ENCODE results near the gene MAP1B.
A peak's percentile ranks its signal among the peaks of the same experiment; 100 is the strongest.

Gene MAP1B

GRCh38 chr5:72182686-72183085 is 75.4 kb downstream of the MAP1B start:
- H3K4me3 ChIP-seq (ENCODE audit: low read depth, low read length) = no peak overlapping the region
- no peak for DNase-seq (ENCODE audit: low read depth)

- no peak for DNase-seq (ENCODE audit: low read depth)
- H3K4me3 ChIP-seq (ENCODE audit: low read depth, low read length) = no peak overlapping the region
These were observed 75.8 kb downstream of the MAP1B start for GRCh38 chr5:72183101-72183520.

GRCh38 chr5:72184408-72184807 is 77.1 kb downstream of the MAP1B start:
- no peak overlapping the region for H3K4me3 ChIP-seq (ENCODE audit: low read depth, low read length)

DNA sequence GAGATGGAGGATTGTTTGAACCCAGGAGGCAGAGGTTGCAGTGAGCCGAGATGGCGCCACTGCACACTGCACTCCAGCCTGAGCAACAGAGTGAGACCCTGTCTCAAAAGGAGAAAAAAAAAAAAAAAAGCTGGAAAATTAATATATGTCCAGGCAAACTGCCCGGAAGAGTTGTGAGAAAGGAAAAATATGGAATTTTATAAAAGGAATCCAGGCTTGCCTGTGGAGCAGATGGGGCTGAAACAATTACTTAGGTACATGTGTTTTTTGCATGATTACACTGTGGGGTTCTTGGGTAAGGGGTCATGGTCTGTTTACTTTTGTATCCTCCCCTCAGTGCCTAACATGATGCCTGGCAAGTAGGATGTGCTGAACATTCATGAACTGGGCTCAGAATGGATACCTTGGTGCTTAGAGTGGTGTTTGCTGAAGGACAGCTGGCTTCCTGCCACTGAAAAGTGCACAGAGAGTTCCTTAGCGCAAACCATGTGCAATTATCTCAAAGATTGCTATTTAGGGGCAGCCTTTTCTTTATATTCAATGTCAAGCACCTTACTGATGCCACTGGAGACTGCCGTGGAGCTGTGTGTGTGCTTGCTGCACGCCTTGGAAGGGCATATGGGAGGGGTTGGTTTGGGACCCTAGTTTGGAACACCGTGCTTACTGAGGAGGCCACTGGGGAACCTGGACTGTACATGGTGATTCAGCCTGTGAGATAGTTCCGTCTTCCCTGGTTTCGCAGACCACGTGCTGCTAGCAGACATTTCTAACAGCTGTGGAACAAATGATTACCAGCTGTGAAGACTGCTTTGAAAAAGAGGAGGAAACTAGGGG is 78.4 kb downstream of the MAP1B start:
- H3K4me3 ChIP-seq (ENCODE audit: low read depth, low read length) = no peak overlapping the region

More at GRCh38 chr5:72184408-72184807, 77.1 kb downstream of the MAP1B start:
- no peak for DNase-seq (ENCODE audit: low read depth)

DNA sequence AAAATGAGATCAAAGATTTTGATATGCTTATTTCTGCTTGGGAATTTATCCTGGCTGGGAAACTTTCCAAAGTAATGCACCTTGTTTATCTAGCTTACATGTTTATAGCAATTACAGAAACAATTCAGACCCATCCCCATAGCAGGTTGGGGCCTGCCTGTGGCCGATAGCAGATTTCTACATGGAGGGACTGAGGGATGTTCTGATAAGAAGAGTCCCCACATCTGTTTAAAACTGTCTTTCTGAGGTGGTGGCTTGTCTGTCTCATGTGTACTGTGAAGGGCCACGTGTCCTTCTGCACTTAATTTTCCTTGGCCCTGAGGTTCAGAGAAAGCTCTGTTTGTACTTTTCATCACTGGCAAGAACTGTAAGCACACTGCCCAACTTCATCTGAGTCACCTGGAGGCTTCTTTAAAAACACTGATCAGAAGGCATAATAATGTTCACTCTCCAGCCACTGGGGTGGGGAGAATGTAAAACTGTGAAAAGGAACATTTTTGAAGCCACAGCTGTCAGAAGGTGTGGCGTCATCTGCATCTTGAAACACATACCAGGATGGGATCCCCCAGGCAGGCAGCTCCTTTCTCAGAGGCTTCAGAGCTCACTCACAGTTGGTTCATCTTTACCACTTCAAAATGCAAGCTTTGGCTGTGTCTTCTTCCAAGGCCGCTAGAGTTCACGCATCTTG is 80.3 kb downstream of the MAP1B start:
- no peak for DNase-seq (ENCODE audit: low read depth)
- H3K4me3 ChIP-seq (ENCODE audit: low read depth, low read length) = no peak overlapping the region

More for the DNA sequence above, 78.4 kb downstream of the MAP1B start:
- DNase-seq (ENCODE audit: low read depth) = peak; percentile 84

- no peak for DNase-seq (ENCODE audit: low read depth)
- H3K4me3 ChIP-seq (ENCODE audit: low read depth, low read length) = no peak overlapping the region
These were observed 80.9 kb downstream of the MAP1B start for GRCh38 chr5:72188166-72188565.

DNA sequence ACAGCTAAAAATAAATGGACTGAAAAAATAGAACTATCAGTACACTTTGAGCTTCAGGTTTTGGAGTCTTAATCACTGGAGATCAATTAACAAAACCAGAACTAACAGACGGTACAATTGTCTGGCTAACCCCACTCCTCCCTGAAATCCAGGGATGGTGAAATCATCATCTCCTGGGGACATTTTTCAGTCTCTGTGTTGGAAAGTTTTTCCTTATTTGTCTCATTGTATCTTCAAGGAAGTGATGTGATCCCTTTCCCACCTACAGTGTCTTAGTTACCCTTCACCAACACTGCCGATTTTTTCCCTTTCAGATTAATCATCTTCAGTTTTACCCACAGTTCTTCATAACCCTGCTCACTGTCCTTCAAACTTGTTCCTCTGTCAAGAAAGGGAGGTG is 81.9 kb downstream of the MAP1B start:
- H3K4me3 ChIP-seq (ENCODE audit: low read depth, low read length) = no peak overlapping the region
- DNase-seq (ENCODE audit: low read depth) = no peak

DNA sequence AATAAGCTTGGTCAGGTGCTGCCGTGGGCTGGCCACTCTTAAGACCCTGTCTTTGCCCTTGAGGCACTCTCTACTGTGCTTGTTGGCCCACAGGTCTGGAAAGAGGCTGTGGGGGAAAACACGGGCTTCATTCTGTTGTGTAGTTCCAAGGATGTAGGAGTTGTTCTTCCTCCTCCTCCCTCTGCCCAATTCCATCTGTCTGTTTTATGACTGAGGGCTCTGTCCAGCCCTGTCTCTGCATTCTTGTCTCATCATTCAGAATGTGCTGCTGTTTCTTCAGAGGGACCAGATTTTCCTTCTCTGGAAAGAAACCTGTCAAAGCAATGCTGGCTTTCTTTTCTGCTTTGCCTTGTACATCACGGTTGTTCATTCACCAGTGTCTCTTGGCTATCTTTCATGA is 84.1 kb downstream of the MAP1B start:
- no peak overlapping the region for H3K4me3 ChIP-seq (ENCODE audit: low read depth, low read length)
- DNase-seq (ENCODE audit: low read depth) = no peak

- no peak for DNase-seq (ENCODE audit: low read depth)
- no peak overlapping the region for H3K4me3 ChIP-seq (ENCODE audit: low read depth, low read length)
These were observed 87.6 kb downstream of the MAP1B start for GRCh38 chr5:72194846-72195245.

DNA sequence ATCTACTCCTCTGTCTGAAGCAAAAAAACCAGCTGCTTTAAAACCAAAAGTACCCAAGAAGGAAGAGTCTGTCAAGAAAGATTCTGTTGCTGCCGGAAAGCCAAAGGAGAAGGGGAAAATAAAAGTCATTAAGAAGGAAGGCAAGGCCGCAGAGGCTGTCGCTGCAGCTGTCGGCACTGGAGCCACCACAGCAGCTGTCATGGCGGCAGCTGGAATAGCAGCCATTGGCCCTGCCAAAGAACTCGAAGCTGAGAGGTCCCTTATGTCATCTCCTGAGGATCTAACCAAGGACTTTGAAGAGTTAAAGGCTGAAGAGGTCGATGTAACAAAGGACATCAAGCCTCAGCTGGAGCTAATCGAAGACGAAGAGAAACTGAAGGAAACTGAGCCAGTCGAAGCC is 88.3 kb downstream of the MAP1B start:
- no peak overlapping the region for H3K4me3 ChIP-seq (ENCODE audit: low read depth, low read length)
- no peak for DNase-seq (ENCODE audit: low read depth)

DNA sequence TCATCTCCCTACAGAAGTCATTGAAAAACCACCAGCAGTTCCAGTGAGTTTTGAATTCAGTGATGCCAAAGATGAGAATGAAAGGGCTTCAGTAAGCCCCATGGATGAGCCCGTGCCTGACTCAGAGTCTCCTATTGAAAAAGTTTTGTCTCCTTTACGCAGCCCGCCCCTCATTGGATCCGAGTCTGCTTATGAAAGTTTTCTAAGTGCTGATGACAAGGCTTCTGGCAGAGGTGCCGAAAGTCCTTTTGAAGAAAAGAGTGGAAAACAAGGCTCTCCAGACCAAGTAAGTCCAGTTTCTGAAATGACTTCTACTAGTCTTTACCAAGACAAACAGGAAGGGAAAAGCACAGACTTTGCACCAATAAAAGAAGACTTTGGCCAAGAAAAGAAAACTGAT is 90.1 kb downstream of the MAP1B start:
- no peak for DNase-seq (ENCODE audit: low read depth)

DNA sequence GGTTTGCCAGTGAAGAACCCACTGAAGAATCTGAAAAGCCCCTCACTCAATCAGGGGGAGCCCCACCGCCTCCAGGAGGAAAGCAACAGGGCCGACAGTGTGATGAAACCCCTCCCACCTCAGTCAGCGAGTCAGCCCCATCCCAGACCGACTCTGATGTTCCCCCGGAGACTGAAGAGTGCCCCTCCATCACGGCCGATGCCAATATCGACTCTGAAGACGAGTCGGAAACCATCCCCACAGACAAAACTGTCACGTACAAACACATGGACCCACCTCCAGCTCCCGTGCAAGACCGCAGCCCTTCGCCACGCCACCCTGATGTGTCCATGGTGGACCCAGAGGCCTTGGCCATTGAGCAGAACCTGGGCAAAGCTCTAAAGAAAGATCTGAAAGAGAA is 92.4 kb downstream of the MAP1B start:
- no peak overlapping the region for H3K4me3 ChIP-seq (ENCODE audit: low read depth, low read length)
- DNase-seq (ENCODE audit: low read depth) = no peak

More for the DNA sequence above, 90.1 kb downstream of the MAP1B start:
- no peak overlapping the region for H3K4me3 ChIP-seq (ENCODE audit: low read depth, low read length)

DNA sequence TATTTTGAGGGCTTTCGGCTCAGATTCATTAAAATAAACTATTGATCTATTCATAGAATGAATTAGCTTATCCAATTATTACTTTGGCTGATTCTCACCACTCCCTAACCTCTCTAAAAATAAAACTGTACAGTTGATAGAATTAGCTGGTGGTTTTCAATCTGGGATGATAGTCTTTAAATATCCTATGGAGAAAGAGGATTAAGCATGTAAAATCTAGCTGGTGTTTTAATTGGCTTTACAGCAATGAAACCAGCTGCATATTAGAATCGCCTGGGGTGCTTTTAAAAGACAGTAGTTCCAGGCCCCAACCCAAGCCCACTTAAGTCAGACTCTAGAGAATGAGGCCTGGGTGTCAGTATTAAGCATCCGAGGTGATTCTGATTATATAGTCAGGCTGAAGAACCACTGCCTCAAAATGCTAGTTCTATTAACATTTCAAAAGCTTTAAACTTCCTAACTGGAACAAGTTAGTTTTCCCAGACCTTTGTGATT is 95.1 kb downstream of the MAP1B start:
- no peak for DNase-seq (ENCODE audit: low read depth)
- no peak overlapping the region for H3K4me3 ChIP-seq (ENCODE audit: low read depth, low read length)

DNA sequence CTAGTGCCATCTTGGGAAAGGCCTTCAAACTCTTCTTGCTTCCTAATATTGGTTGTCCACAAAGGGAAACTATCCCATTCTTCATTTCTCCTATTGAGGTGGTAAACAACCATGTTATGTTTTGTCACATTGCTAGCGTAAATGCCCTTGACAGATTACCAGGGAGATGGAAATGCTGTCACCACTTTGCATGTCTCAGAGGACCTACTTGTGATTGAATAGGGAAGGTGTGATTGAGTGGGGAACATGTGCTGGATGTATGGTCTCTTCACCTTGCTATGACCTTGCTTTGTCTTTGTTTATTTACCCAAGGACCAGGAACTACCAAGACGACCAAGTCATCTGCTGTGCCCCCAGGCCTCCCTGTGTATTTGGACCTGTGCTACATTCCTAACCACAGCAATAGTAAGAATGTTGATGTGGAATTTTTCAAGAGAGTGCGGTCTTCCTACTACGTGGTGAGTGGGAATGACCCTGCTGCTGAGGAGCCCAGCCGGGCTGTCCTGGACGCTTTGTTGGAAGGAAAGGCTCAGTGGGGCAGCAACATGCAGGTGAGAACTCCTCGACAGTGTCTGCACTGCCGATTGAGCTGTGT is 96.1 kb downstream of the MAP1B start:
- H3K4me3 ChIP-seq (ENCODE audit: low read depth, low read length) = no peak overlapping the region
- DNase-seq (ENCODE audit: low read depth) = no peak

- H3K4me3 ChIP-seq (ENCODE audit: low read depth, low read length) = no peak overlapping the region
- no peak for DNase-seq (ENCODE audit: low read depth)
These were observed 97.7 kb downstream of the MAP1B start for GRCh38 chr5:72204946-72205345.

DNA sequence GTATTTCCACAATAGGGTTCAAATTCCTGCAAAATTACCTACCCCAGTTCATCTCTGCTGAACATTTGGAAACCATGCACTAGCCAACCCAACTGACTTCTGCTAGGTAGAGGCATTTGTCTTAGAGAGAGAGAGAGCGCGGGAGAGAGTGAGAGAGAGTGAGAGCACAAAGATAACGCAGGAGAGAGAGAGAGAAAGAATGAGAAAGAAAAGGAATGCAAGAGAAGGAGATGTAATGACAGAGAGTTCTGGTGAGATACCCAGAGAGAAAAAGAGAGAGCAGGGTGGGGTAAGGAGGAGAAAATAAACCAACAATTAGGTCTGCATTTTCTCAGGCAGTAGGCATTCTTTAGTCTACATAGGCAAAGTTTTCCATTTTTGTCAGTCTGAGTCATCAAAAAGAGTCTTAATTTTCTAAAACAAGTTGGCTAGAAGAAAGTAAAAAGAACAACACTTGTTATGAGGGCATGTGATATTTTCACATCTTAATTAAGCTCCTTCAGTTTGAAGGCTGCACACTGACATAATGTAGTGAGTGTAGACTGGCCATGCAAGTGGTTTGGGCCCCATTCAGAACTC is 98.2 kb downstream of the MAP1B start:
- H3K4me3 ChIP-seq (ENCODE audit: low read depth, low read length) = no peak overlapping the region
- no peak for DNase-seq (ENCODE audit: low read depth)

- no peak for DNase-seq (ENCODE audit: low read depth)
- H3K4me3 ChIP-seq (ENCODE audit: low read depth, low read length) = no peak overlapping the region
These were observed 98.9 kb downstream of the MAP1B start for GRCh38 chr5:72206160-72206559.

GRCh38 chr5:72206994-72207393 is 99.7 kb downstream of the MAP1B start:
- no peak for DNase-seq (ENCODE audit: low read depth)
- H3K4me3 ChIP-seq (ENCODE audit: low read depth, low read length) = no peak overlapping the region

- DNase-seq (ENCODE audit: low read depth) = no peak
- H3K4me3 ChIP-seq (ENCODE audit: low read depth, low read length) = no peak overlapping the region
These were observed 101.2 kb downstream of the MAP1B start for GRCh38 chr5:72208324-72208926.
